ENCODE results near the gene ALG1L2. TPM values are rescaled to one million over a fixed set of nuclear protein-coding genes. Genes with fewer than 3 reads are reported as not detected.
"Not testable (repeated sequence)": the region's sequence is repeated elsewhere in the genome, so short reads cannot be mapped to it uniquely, and the experiment has no call there.

The ALG1L2 gene
- polyA plus RNA-seq, 4 donors: 1.2 to 2.9 (median 1.5) TPM

DNA sequence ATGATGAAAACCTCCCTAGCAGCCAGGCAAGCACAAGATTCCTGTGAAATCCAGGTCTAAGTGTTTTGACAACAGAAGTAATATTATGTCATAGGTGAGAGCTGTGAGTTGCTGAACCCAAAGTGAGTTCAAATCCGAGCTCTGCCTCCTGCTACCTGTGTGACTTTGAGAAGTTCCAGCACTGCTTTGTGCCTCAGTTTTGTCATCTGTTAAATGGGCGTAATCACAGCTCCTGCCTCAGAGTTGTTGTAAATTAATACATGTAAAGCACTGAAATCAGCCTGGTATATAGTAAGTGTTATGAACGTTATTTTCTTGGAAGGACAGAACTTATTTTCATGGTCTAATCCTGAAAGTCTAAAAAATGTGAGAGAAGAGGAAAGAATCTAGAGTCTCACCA lies 38.7 kb downstream of the ALG1L2 start:
- DNase-seq (ENCODE audit: low read depth in 4 of 4, low spot score in 3 of 4): not testable (repeated sequence)

DNA sequence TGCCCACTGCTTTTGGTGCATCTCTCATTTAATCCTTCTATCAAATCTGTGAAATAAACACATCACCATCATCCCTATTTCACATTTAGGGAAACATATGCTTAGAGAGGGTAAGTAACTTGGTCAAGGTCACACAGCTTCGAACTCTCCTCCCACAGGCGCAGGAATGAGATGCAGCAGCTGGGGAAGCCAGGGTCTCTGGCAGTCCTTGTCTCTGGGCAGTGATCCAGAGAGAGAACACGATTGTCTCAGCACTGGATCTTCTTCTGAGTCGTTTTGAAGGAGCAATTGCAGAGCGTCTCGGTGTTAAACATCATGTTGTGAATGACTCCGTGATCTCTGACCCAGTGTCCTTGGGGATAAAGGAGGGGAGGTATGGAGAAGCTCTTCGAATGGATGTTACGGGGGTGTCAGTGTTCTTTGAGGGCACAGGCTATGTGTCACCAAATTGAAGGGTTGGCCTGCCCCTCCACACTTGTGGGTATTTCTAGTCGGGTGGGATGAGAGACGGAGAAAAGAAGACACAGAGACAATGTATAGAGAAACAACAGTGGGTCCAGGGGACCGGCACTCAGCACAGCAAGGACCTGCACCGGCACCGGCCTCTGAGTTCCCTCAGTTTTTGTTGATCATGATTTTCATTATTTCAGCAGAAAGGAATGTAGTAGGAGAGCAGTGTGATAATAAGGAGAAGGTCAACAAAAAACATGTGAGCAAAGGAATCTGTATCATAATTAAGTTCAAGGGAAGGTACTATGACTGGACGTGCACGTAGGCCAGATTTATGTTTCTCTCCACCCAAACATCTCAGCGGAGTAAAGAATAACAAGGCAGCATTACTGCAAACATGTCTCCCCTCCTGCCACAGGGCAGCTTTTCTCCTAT lies 41.5 kb downstream of the ALG1L2 start:
- DNase-seq (ENCODE audit: low read depth in 4 of 4, low spot score in 3 of 4): not testable (repeated sequence)

DNA sequence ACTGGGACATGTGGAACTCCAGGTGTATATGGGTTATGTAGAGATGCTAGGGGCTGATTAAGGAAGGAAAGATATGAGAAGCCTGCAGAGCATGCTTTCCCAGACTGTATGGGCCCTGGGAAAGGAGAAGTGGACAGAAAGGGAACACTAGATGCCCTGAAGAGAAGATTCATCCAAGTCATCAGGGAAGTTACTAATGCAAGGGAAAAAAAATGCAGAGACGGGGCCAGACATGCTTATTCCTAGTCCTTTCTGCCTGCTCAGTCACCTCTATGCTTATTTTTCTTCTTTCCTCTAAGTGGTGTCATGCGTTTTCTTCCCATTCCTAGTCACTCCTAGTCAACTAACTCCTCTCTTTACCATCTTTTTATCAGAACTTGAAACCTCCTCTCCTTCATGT lies 43.8 kb downstream of the ALG1L2 start:
- not testable (repeated sequence) for DNase-seq (ENCODE audit: low read depth in 4 of 4, low spot score in 3 of 4)

DNA sequence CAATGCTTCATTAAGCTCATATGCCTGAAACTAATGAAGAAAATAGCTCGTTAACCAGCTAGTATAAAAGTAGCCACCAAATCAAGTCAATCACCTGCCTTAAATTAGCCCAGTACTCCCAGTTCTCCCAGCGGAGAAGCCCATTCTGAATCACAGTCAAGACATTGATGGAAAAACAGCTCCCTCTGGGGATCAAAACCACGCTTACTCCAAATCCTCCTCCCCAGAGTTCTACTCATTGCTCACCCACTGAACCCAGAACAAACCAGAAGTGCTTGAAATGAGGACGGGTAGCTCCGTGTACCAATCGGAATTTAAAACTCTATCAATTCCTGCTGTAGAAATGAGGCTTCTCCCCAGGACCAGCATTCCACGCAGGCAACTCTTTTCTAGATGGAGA lies 54.7 kb downstream of the ALG1L2 start:
- DNase-seq (ENCODE audit: low read depth in 4 of 4, low spot score in 3 of 4): not testable (repeated sequence)

DNA sequence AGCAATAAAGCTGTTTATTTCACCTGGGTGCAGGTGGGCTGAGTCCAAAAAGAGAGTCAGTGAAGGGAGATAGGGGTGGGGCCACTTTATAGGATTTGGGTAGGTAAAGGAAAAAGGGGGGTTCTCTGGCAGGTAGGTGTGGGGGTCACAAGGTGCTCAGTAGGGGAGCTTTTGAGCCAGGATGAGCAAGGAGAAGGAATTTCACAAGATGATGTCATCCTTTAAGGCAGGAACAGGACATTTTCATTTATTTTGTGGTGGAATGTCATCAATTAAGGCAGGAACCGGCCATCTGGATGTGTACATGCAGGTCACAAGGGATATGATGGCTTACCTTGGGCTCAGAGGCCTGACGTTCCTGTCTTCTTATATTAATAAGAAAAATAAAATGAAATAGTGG lies 56.1 kb downstream of the ALG1L2 start:
- not testable (repeated sequence) for DNase-seq (ENCODE audit: low read depth in 4 of 4, low spot score in 3 of 4)

DNA sequence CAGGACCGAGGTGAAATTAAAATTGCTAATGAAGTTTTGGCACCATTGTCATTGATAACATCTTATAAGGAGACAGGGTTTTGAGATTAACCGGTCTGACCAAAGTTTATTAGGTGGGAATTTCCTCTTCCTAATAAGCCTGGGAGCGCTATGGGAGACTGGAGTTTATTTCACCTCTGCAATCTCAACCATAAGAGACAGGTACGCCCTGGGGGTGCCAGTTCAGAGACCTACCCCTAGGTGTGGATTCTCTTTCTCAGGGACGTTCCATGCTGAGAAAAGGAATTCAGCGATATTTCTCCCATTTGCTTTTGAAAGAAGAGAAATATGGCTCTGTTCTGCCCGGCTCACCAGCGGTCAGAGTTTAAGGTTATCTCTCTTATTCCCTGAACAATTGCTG lies 57.4 kb downstream of the ALG1L2 start:
- DNase-seq (ENCODE audit: low read depth in 4 of 4, low spot score in 3 of 4): not testable (repeated sequence)

DNA sequence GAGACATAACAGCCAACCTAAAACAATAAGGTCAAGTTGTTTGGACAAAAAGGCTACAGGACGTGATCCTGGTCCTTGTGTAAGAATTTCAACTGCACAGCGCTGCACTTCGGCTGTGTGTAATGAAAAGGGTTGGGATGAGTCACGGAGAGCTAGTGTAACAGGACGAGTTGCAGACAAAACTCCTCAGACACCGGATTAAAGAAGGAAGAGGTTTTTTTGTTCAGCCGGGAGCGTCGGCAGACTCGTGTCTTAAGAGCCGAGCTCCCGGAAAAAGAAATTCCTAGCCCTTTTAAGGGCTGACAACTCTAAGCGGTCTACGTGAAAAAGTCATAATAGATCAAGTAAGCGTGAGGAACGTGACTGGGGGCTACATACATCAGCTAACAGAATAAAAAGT lies 59.1 kb downstream of the ALG1L2 start:
- DNase-seq (ENCODE audit: low read depth in 4 of 4, low spot score in 3 of 4): not testable (repeated sequence)

DNA sequence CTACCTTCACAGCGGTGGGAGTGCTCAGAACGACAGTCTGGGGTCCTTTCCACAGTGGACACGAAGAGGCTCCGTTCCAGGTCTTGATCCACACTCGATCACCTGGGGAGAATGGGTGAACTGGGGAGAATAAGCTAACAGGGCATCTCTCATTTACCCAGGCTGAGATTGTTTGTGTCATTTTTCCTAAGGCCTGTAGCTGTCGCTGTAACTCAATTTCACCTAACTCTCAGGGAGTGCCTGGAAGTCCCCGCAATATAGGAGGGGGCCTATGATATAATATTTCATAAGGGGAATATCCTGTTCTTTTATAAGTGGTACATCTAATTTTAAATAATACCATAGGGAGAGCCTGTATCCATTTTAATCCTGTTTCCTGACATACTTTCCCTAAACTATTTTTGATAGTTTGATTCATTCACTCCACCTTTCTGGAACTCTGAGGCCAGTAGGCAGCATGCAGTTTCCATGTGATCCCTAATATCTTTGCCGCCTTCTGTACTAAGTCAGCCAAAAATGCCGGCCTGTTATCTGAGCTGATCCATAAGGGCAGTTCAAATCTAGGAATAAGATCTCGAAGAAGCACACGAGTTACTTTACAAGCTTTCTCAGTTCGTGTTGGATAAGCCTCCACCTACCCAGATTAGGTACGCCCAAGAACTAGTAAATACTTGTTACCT lies 62.2 kb downstream of the ALG1L2 start:
- not testable (repeated sequence) for DNase-seq (ENCODE audit: low read depth in 4 of 4, low spot score in 3 of 4)

DNA sequence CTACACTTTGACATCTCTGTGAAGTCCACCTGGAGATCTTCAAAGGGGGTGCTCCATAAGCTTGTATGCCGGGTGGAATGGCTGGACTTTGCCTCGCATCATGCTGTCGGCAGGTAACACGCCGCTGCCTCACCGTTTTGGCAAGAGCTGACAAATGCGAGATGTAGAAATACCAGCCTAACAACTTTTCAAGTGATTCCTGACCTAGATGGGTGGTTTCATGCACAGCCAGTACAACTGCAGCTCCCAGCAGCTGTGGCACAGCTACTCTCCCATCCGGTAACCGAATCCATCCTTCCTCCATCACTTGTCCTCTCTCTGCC lies 62.7 kb downstream of the ALG1L2 start:
- not testable (repeated sequence) for DNase-seq (ENCODE audit: low read depth in 4 of 4, low spot score in 3 of 4)

DNA sequence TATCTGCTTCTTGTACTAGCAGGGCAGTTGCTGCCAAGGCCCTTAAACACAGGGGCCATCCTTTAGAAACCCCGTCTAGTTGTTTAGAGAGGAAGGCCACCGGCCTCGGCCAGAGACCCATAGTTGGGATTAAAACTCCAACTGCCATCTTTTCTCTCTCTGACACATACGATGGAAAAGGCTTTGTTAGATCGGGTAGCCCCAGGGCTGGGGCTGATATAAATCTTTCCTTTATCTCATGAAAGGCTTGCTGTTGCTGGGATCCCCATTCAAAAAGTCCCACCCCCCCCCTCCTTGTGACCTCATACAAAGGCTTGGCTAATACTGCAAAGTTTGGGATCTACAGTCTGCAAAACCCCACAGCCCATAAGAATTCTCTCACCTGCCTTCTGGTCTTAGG lies 63.8 kb downstream of the ALG1L2 start:
- DNase-seq (ENCODE audit: low read depth in 4 of 4, low spot score in 3 of 4): not testable (repeated sequence)

DNA sequence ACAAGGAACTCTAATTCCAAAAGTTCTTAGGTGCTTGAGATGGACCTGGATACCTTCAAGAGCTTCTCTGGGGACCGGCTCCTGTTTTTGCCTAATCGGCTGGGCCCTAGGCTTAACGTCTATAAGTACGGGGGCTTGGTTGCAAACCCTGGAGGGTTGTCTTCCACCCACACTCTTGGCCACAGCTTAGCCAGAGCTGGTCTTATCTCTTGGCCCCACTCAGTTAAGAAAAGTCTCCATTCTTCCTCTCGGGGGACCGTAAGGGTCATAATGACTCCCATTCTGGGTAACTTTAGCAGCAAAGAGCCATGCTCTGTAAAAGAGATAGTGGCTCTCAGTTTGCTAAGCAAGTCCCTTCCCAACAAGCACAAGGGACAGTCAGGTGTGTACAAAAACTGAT lies 64.8 kb downstream of the ALG1L2 start:
- DNase-seq (ENCODE audit: low read depth in 4 of 4, low spot score in 3 of 4): not testable (repeated sequence)

Other genes with a start within 250 kb of the ALG1L2 start
- 10 to 100 TPM; 22.5 to 26.0 (median 23.8) TPM for gene TMCC1, start 188.1 kb upstream of the ALG1L2 start, polyA plus RNA-seq (ENCODE audit: insufficient read length in 4 of 4)
- gene TRH, start 107.1 kb upstream of the ALG1L2 start, polyA plus RNA-seq (ENCODE audit: insufficient read length in 4 of 4): 1 to 10 TPM in 1 of 4 donors, under 1 TPM in 3; 0.43 to 1.4 (median 0.57) TPM